ENCODE results near the gene HS3ST1.
"Not testable (repeated sequence)": the region's sequence is repeated elsewhere in the genome, so short reads cannot be mapped to it uniquely, and the experiment has no call there.

The HS3ST1 gene

DNA sequence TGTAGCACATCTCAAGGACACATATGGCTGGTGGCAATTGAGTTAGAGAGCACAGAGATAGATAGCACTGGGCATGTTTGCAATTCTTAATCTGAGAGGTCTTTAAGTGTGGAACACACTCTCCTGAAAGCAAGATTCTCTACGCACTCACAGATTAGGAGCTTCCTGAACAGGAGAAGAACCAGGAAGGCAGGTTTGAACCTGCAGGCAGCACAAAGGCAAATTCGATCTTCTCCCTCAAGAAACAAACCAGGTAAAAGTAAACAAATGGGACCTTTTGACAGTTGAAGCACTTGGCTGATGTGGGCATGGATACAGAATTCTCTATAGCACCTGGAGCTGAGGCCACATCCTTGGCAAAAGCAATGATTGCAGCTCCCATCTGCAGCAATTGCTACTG, 24.3 kb downstream of the HS3ST1 start:
- DNase-seq (ENCODE audit: low read depth in 3 of 3, low spot score in 1 of 3): no peak

DNA sequence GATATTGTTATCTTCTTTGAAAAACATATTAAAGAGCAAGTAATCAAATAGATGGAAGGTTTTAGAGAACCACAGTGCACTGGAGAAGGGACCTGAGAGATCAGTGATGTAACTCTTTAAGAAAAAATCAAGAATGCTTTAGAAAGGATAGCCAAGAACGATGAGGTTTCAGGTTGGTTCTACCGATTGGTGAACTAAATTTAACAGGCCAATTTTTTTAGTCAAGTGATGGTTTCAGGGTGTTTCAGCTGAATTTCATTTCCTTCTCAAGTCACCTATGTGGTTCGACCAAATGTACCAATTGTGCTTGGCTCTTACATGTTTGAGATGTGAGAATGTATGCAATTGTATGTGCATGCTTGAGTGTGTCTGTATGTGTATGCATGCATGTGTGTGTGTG, 26.5 kb downstream of the HS3ST1 start:
- no peak for DNase-seq (ENCODE audit: low read depth in 3 of 3, low spot score in 1 of 3)

GRCh38 chr4:11399461-11399971, 29.2 kb downstream of the HS3ST1 start:
- DNase-seq (ENCODE audit: low read depth in 3 of 3, low spot score in 1 of 3): no peak

GRCh38 chr4:11397819-11398610, 30.7 kb downstream of the HS3ST1 start:
- no peak for DNase-seq (ENCODE audit: low read depth in 3 of 3, low spot score in 1 of 3)

DNA sequence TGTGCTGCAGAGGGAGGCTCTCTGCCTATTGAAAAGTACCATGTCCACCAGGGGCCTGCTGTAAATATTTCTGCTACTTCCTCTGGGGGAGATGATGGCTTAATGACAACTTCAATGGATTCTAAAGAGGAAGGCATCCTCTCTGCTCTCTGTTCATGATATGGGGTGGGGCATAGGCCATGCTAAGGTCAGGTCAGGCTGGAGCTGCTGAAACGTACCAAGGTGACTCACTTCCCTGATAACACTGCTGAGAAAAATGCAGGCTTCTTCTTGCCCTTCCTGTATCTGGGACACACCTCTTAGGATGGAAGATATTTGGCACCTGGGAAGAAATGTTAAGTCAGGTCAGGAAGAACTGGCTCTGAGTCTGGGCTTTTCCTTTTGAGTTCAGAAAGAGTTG, 31.5 kb downstream of the HS3ST1 start:
- no peak for DNase-seq (ENCODE audit: low read depth in 3 of 3, low spot score in 1 of 3)

GRCh38 chr4:11393551-11393950, 35.1 kb downstream of the HS3ST1 start:
- DNase-seq (ENCODE audit: low read depth in 3 of 3, low spot score in 1 of 3): no peak

DNA sequence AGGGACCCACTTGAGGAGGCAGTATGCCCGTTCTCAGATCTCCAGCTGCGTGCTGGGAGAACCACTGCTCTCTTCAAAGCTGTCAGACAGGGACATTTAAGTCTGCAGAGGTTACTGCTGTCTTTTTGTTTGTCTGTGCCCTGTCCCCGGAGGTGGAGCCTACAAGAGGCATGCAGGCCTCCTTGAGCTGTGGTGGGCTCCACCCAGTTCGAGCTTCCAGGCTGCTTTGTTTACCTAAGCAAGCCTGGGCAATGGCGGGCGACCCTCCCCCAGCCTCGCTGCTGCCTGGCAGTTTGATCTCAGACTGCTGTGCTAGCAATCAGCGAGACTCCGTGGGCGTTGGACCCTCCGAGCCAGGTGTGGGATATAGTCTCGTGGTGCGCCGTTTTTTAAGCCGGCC, 44.6 kb downstream of the HS3ST1 start:
- DNase-seq (ENCODE audit: low read depth in 3 of 3, low spot score in 1 of 3): not testable (repeated sequence)

DNA sequence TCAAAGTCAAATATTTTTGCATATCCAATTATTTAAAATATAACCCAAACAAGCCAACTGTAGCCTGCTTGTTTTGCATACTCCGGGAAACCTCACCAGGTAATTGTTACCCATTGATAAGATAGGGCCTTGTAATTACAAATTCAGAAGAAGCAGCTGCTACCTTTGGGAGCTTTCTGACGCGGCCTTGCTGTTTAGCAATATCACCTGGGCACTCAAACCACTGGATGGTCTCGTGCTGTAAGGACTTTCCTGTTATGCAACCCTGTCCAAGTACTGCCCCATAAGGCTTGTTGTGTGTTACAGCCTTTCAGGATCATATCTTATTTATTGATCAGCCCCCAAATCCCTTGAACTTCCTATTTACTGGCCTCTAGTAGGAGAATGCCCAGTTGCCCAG, 52.1 kb downstream of the HS3ST1 start:
- DNase-seq (ENCODE audit: low read depth in 3 of 3, low spot score in 1 of 3): no peak

- DNase-seq (ENCODE audit: low read depth in 3 of 3, low spot score in 1 of 3): no peak
These were observed 52.5 kb downstream of the HS3ST1 start for GRCh38 chr4:11376146-11376545.

- no peak for DNase-seq (ENCODE audit: low read depth in 3 of 3, low spot score in 1 of 3)
These were observed 60.0 kb downstream of the HS3ST1 start for GRCh38 chr4:11368701-11369115.

DNA sequence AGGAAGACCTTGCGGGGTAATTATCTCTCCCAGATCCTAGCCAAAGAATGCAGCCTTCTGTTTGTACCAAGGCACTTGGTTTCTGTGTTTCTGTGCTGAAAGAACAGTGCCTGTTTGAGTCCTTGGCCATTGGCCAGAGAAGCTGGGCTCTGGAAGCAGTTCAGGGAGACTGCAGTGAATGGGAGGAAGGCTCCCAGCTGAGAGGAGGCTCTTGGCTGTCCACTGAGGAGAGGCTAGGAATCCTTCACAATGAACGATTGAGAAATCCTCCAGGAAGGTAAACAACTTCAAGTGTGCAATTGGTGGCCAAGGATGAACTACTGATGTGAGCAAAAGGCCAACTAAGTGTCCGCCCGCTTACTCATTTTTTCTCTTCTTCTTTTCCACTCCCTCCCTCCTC, 61.3 kb downstream of the HS3ST1 start:
- no peak for DNase-seq (ENCODE audit: low read depth in 3 of 3, low spot score in 1 of 3)

- DNase-seq (ENCODE audit: low read depth in 3 of 3, low spot score in 1 of 3): no peak
These were observed 61.8 kb downstream of the HS3ST1 start for GRCh38 chr4:11366859-11367258.

DNA sequence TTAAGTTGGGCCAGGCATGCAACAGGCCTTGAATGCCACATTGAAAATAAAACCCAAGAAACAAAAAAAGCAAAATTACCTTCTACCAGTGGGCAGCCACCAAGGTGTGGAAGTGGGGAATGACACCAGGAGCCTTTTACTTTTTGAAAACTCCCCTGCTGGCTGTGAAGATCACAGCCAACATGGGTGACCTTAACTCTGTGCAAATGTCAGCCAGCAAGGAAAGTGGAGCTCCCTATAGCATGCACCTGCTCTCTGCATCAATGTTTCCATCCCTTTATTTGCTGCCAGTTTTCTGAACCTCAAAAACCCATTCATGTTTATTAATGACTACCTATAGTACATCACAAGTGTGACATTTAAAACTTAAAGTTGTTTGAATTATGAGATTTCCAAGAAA, 63.7 kb downstream of the HS3ST1 start:
- DNase-seq (ENCODE audit: low read depth in 3 of 3, low spot score in 1 of 3): no peak

- DNase-seq (ENCODE audit: low read depth in 3 of 3, low spot score in 1 of 3): no peak
These were observed 69.1 kb downstream of the HS3ST1 start for GRCh38 chr4:11359591-11359990.

- DNase-seq (ENCODE audit: low read depth in 3 of 3, low spot score in 1 of 3): no peak
These were observed 73.5 kb downstream of the HS3ST1 start for GRCh38 chr4:11355226-11355625.

GRCh38 chr4:11354531-11354930, 74.2 kb downstream of the HS3ST1 start:
- no peak for DNase-seq (ENCODE audit: low read depth in 3 of 3, low spot score in 1 of 3)

DNA sequence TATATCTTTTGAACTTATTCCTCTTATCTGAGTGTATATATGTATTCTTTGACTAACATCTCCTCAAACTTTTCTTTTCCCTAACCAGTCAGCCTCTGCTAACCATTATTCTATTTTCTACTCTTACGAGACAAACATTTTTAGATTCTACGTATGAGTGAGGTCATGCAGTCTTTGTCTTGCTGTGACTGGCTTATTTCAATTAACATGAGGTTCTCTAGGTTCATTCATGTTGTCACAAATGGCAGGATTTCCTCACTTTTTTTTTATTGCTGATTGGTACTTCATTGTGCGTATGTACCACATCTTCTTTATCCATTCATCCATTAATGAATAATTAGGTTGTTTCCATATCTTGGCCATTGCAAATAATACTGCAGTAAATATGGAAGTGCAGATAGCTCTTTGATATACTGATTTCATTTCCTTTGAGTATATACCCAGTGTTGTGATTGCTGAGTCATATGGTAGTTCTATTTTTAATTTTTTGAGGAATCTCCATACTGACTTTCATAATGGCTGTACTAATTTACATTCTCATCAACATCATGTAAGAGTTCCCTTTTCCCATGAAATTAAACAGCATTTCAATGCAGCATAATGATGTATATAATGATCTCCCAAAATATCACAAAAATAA, 80.1 kb downstream of the HS3ST1 start:
- DNase-seq (ENCODE audit: low read depth in 3 of 3, low spot score in 1 of 3): no peak

- no peak for DNase-seq (ENCODE audit: low read depth in 3 of 3, low spot score in 1 of 3)
These were observed 83.8 kb downstream of the HS3ST1 start for GRCh38 chr4:11344916-11345315.

DNA sequence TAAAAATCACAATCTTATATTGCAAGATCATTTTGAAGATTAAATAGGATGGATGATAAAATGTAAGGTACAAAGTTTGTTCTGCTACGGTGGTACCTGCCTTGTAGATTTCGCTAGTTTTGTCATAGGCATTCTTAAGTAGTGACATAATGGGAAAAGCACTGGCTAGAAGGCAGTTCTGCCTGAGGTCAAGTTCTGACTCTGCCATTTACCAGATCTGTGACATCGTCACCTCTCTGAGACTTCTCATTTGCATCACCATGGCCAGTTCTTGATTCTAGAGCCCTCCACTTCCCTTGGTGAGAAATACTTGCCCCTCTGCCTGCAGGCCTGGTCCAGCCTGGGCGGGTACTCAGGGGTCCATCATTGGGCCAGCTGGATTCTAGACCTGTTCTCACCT, 85.2 kb downstream of the HS3ST1 start:
- DNase-seq (ENCODE audit: low read depth in 3 of 3, low spot score in 1 of 3): no peak

All from stimulated activated CD4-positive, alpha-beta T cell treated with anti-CD3 and anti-CD28 coated beads, TNF-alpha, amount 100 ng/mL, for 1 hour (primary cell).